AG04450 (cell line): ENCODE results near the gene TOP2B. TPM values are rescaled to one million over a fixed set of nuclear protein-coding genes. Genes with fewer than 3 reads are reported as not detected.

ENCODE experiments used
- CTCF ChIA-PET: fragments of 300-600, 350-600 bp; formaldehyde crosslinking; extraction: SDS; loops from one replicate; lab custom pipeline; 2022; ENCODE audit warnings: antibody characterized with exemption, inconsistent platforms; lab: Charles Lee
- POLR2A ChIA-PET: fragments of 350-600 bp; formaldehyde crosslinking; extraction: SDS; loops from one replicate; lab custom pipeline; 2021; ENCODE audit warnings: antibody characterized with exemption, inconsistent platforms; lab: Yijun Ruan, JAX
- DNase-seq: peaks from one replicate; pipeline ENCODE4 v3.0.0-alpha.2; 2011; ENCODE audit warnings: low read depth, low spot score
- H3K27ac ChIP-seq: one replicate; pipeline ENCODE4 v1.5.1; 2012; ENCODE audit warnings: low read depth, low read length, control low read depth
- H3K27me3 ChIP-seq: one replicate; pipeline ENCODE4 v1.6.0; 2012; ENCODE audit warnings: low read length; ENCODE audit not compliant: control insufficient read depth, insufficient read depth
- H3K4me3 ChIP-seq: 2 replicates; pipeline ENCODE4 v1.5.1; 2011; ENCODE audit warnings: mild to moderate bottlenecking, low read depth, low read length, control low read depth
- H3K9me3 ChIP-seq: 2 replicates; pipeline ENCODE4 v1.5.1; 2012; ENCODE audit warnings: low read length; ENCODE audit not compliant: control insufficient read depth, insufficient read depth
- CTCF ChIP-seq: IDR thresholded peaks from 2 replicates; pipeline ENCODE4 v1.5.1; 2011; ENCODE audit warnings: low read depth, low read length, control low read depth, inconsistent platforms
- polyA plus RNA-seq: library from polyadenylated mRNA; depleted of rRNA; stranded (reverse); fragments of >200 nt; gene quantifications from 2 replicates; pipeline ENCODE4 v1.2.3, GENCODE V29; 2011

TOP2B gene
- polyA plus RNA-seq, 1 experiment, result 95.9 TPM

GRCh38 chr3:25706213-25706612 is 41.5 kb upstream of the TOP2B start:
- no peak for TF ChIP-seq CTCF
- Histone ChIP-seq H3K27me3 (no peaks in the 10 kb centered on the region), H3K9me3 (no peaks in the 10 kb centered on the region), H3K27ac (no peak overlapping the region), H3K4me3 (no peak overlapping the region)
- CTCF ChIA-PET, result no interaction called here
- POLR2A ChIA-PET, result no interaction called here
- DNase-seq, result no peak

- H3K27me3 ChIP-seq, result no peaks in the 10 kb centered on the region
- POLR2A ChIA-PET, result no interaction called here
- CTCF ChIA-PET, result interaction anchor here (0.6 to 1.2 kb wide), 2 partner anchors 49 to 1616 kb away, joined by 4 to 5 read pairs; no protein-coding TSS in a partner anchor
- H3K27ac ChIP-seq, result no peak overlapping the region
- no peak for TF ChIP-seq CTCF
- DNase-seq, result no peak
- H3K9me3 ChIP-seq, result no peaks in the 10 kb centered on the region
- no peak overlapping the region for H3K4me3 ChIP-seq
Measured at GRCh38 chr3:25697553-25697952, 32.8 kb upstream of the TOP2B start.

DNA sequence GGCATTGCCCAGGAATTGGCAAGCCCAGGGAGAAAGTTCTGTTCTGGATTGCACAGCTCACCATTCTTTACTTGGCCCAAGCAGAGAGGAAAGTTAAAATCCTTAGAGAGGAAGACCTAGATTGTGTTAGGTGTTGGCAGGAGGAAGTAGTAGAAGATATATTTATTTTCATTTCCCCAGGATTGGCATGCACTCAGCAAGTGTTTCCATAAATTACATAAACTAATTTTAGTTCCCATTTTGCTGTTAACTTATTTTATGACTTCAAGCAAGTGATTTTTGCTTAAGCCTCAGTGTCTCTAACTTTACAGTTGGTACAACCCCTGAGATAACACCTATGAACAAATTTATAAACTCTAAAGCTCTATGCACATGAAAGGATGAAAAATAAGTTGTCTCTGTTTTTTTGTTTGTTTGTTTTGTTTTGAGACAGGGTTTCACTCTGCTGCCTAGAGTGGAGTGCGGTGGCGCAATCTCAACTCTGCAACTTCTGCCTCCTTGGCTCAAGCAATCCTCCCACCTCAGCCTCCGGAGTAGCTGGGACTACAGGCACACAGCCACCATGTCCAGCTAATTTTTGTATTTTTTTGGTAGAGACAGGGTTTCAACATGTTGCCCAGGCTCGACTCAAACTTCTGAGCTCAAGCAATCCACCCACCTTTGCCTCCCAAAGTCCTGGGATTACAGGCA is 31.2 kb upstream of the TOP2B start:
- ChIA-PET CTCF (no interaction called here), POLR2A (no interaction called here)
- H3K9me3 ChIP-seq, result no peaks in the 10 kb centered on the region
- H3K27ac ChIP-seq, result no peak overlapping the region
- H3K27me3 ChIP-seq, result peaks cover 3% of the 10 kb centered on the region
- H3K4me3 ChIP-seq, result no peak overlapping the region
- no peak for DNase-seq
- TF ChIP-seq CTCF, result no peak

- H3K4me3 ChIP-seq, result no peak overlapping the region
- ChIA-PET CTCF (no interaction called here), POLR2A (no interaction called here)
- DNase-seq, result no peak
- no peaks in the 10 kb centered on the region for H3K9me3 ChIP-seq
- H3K27me3 ChIP-seq, result peaks cover 3% of the 10 kb centered on the region
- no peak overlapping the region for H3K27ac ChIP-seq
- no peak for TF ChIP-seq CTCF
Measured at GRCh38 chr3:25693238-25693637, 28.5 kb upstream of the TOP2B start.

GRCh38 chr3:25692341-25692740 is 27.6 kb upstream of the TOP2B start:
- no peak for TF ChIP-seq CTCF
- DNase-seq, result no peak
- H3K27me3 ChIP-seq, result peaks cover 3% of the 10 kb centered on the region
- ChIA-PET CTCF (no interaction called here), POLR2A (no interaction called here)
- H3K9me3 ChIP-seq, result no peaks in the 10 kb centered on the region
- H3K27ac ChIP-seq, result no peak overlapping the region
- H3K4me3 ChIP-seq, result no peak overlapping the region
